Measurements from ENCODE around the gene ATG10. TPM values are rescaled to one million over a fixed set of nuclear protein-coding genes. Genes with fewer than 3 reads are reported as not detected.

Gene ATG10
- total and polyA plus RNA-seq, 2 of the 8 experiments (the other 6 are each of a cell fraction or from before 2014, with no cell fraction given): 3.7 to 8.8 TPM

- peak overlapping the region; percentile 40 for H4K5ac ChIP-seq (ENCODE audit: insufficient read length, low read depth, low read length)
- no peak overlapping the region for H2BK12ac ChIP-seq (ENCODE audit: low read depth, low read length)
- H2BK5ac ChIP-seq (ENCODE audit: low read depth, low read length): peak overlapping the region; percentile 28; the same call in 1 of the 2 replicates
- no peak overlapping the region for H3K14ac ChIP-seq (ENCODE audit: insufficient read length)
- no peak overlapping the region for H2AK5ac ChIP-seq (ENCODE audit: low read depth, low read length)
- H4K91ac ChIP-seq (replicated peaks; ENCODE audit: insufficient read length, low read length): no peak overlapping the region
- no peak overlapping the region; the same call in 1 of the 2 replicates for H3K18ac ChIP-seq (ENCODE audit: extremely low read depth, low read length)
- peaks cover 15 to 36% (median 22%) of the 10 kb centered on the region in 4 experiments for H3K36me3 ChIP-seq (ENCODE audit: control insufficient read depth in 2 of 4, insufficient read depth in 4 of 4, low read length in 3 of 4)
- DNase-seq (ENCODE audit: low read depth in 1 of 2, low spot score in 2 of 2) (peak in 1 of 2 experiments; percentile 90), FAIRE-seq (no peak)
- peak overlapping the region in 3 of 4 experiments; percentile 5 to 23 (median 8); a peak in 4 of 7 replicates for H3K9ac ChIP-seq (replicated peaks in 1 of 4; ENCODE audit: extremely low read depth in 1 of 4, low read depth in 3 of 4, low read length in 3 of 4)
- H3K27me3 ChIP-seq (replicated peaks in 1 of 4; ENCODE audit: control insufficient read depth in 3 of 4, extremely low read depth in 1 of 4, insufficient read depth in 3 of 4, low read length in 3 of 4): no peaks in the 10 kb centered on the region
- peak overlapping the region; percentile 49 for H3K27ac ChIP-seq (ENCODE audit: low read depth, low read length)
- H2BK120ac ChIP-seq (replicated peaks; ENCODE audit: low read depth, low read length): no peak overlapping the region
- 53% methylated on average over 31 of the region's 31 CpGs; no CpG with 5 or more reads in 1 of the 2 experiments for WGBS, 2 experiments (ENCODE audit: extremely low coverage in 1 of 2, insufficient coverage in 1 of 2, insufficient read length in 1 of 2, insufficient replicate concordance in 2 of 2, low coverage in 1 of 2, low lambda C conversion rate in 2 of 2, missing lambda C conversion rate in 1 of 2)
- CTCF ChIA-PET (ENCODE audit: partially characterized antibody): interaction anchor here (0.6 to 2.8 kb wide), 7 partner anchors 10 to 48 kb away, joined by 3 to 14 read pairs (median 4); no protein-coding TSS in a partner anchor
- peak overlapping the region; percentile 19 to 37 for H3K4me2 ChIP-seq (ENCODE audit: insufficient read depth in 1 of 2, low read depth in 2 of 2, low read length in 2 of 2)
- H3K4me1 ChIP-seq (replicated peaks in 1 of 4; ENCODE audit: control insufficient read depth in 3 of 4, insufficient read depth in 4 of 4, low read length in 3 of 4): peaks cover 3 to 13% (median 7%) of the 10 kb centered on the region in 4 experiments; a peak in 6 of 7 replicates
- peaks cover 5% of the 10 kb centered on the region; the same call in 1 of the 2 replicates for H3K23me2 ChIP-seq (ENCODE audit: low read depth, low read length)
- H3K79me1 ChIP-seq (ENCODE audit: low read depth, low read length): no peaks in the 10 kb centered on the region; the same call in 1 of the 2 replicates
- POLR2A ChIA-PET (ENCODE audit: partially characterized antibody): interaction anchor here (0.7 to 3.0 kb wide), 29 partner anchors 9 to 1080 kb away, joined by 3 to 55 read pairs (median 4); partner anchors contain the start of gene ATG10
- peak overlapping the region; percentile 87 for H4K8ac ChIP-seq (ENCODE audit: extremely low read depth, insufficient read depth, low read length)
- peaks cover 5 to 19% of the 10 kb centered on the region in 2 experiments; a peak in 3 of 4 replicates for H3K79me2 ChIP-seq (ENCODE audit: control insufficient read depth in 1 of 2, insufficient read depth in 2 of 2, low read length in 2 of 2)
- H2BK20ac ChIP-seq (ENCODE audit: low read length): no peak overlapping the region
- peak overlapping the region in 1 of 4 experiments; percentile 14; a peak in 1 of 8 replicates for H3K4me3 ChIP-seq (ENCODE audit: extremely low read depth in 1 of 4, insufficient read depth in 2 of 4, low read depth in 3 of 4, low read length in 4 of 4)
- H4K20me1 ChIP-seq (replicated peaks in 1 of 2; ENCODE audit: control insufficient read depth in 1 of 2, insufficient read depth in 2 of 2, low read length in 2 of 2): no peaks in the 10 kb centered on the region
- no peak overlapping the region for H3K4ac ChIP-seq (replicated peaks; ENCODE audit: insufficient read length, low read depth, low read length)
- H2AFZ ChIP-seq (ENCODE audit: low read length): no peak overlapping the region
- H2BK15ac ChIP-seq (ENCODE audit: low read length): no peak overlapping the region
- H3K23ac ChIP-seq (ENCODE audit: insufficient read length): no peak overlapping the region
- H3K56ac ChIP-seq (replicated peaks; ENCODE audit: insufficient read length, low read depth, low read length): no peak overlapping the region
- no peaks in the 10 kb centered on the region for H3K9me3 ChIP-seq (ENCODE audit: insufficient read depth in 2 of 2, low read depth in 1 of 2, low read length in 1 of 2)
- TF ChIP-seq ATF2 (IDR thresholded peaks at IDR 0.05; ENCODE audit: low read length) (peak; percentile 81), SIN3A (conservative IDR thresholded peaks at IDR 0.05 in 1 of 2, IDR thresholded peaks at IDR 0.05 in 1 of 2; ENCODE audit: low read depth in 1 of 2, low read length in 2 of 2) (peak in 1 of 2 experiments; percentile 59; a peak in 1 of 4 replicates), KDM1A (IDR thresholded peaks at IDR 0.05; ENCODE audit: borderline replicate concordance, low read length) (no peak), BRCA1 (IDR thresholded peaks at IDR 0.05; ENCODE audit: low read depth, low read length) (0 out of 2 replicates have a peak, but pooled peaks have one; percentile 39), POLR2AphosphoS5 (IDR thresholded peaks at IDR 0.05; ENCODE audit: low read depth, low read length) (peak; percentile 99; the same call in 1 of the 2 replicates), RNF2 (IDR thresholded peaks at IDR 0.05; ENCODE audit: borderline replicate concordance, low read depth, low read length, missing control alignments, poor library complexity, severe bottlenecking) (no peak), NRF1 (IDR thresholded peaks at IDR 0.05; ENCODE audit: low read depth, low read length) (peak; percentile 14; the same call in 1 of the 2 replicates), CHD1 (IDR thresholded peaks at IDR 0.05; ENCODE audit: low read depth, low read length) (no peak)
Observed at GRCh38 chr5:82274343-82275211, 302.8 kb downstream of the ATG10 start.

Data from H1 (cell line).